GM23248 (cell line): Measurements from ENCODE around the gene GALNT18.

ENCODE experiments used
- EZH2 ChIP-seq: fragments of 200-600 bp; sonication (generic); IDR thresholded peaks from 2 replicates; pipeline ENCODE4 v1.6.1; 2018; ENCODE audit warnings: antibody characterized with exemption, mild to moderate bottlenecking; ENCODE audit not compliant: insufficient read depth, poor library complexity, severe bottlenecking
- EZH2phosphoT487 ChIP-seq: fragments of 200-600 bp; sonication (generic); IDR thresholded peaks from 2 replicates; pipeline ENCODE4 v1.6.1; 2018; ENCODE audit warnings: antibody characterized with exemption, moderate library complexity, mild to moderate bottlenecking, low read depth; ENCODE audit not compliant: insufficient read depth

DNA sequence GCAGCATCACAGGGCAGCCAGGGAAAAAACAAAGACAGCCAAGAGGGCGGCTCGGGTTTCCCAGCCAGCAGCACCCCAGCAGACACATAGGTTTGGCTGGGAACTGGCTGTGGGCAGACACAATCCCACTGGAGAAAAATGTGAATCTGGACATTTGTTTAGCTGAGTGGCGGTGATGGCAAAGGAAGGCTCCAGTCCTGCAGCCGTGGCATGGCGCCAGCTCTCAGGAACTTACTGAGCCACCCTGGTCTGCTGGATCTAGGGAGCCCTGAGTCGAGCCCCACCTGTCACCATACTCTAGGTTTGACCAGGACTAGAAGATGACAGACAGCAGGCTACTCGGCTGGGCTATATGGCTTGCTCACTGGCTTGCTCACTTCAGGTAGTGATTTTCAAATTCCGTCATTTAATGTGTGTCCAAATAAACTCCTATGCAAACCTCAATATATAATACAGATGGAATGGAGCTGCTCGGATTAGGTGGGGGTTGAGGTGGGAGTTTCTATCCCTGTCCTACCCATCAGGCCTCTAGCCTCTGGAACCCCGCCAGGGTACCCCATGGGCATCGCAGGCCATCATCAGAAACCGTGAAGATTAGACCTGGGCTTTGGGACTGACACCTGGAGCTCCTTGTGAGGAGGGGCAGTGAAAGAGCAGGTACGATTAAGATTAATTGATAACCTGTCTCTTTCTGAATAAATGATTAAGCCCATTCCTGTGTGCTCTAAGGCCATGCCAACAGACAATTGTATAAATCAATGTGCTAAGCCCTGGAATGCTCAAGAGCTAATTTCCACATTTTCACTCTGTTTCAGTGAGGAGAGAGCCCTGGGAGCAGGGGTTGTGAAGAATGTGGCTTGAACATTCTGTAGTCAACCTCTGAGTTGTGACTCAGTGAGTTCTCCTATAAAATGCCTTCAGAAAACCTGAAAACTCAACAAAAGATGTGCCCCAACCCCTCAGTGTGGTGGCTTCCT is 42.5 kb downstream of the GALNT18 start:
- TF ChIP-seq EZH2phosphoT487 (no peak), EZH2 (no peak)
